IPS-18a (cell line): ENCODE measurements around the gene RGPD3.
"Not testable (repeated sequence)": the region's sequence is repeated elsewhere in the genome, so short reads cannot be mapped to it uniquely, and the experiment has no call there.

ENCODE experiments used
- H3K27ac ChIP-seq: one replicate; pipeline ENCODE4 v1.5.1; 2013; ENCODE audit warnings: low read length
- H3K27me3 ChIP-seq: one replicate; pipeline ENCODE4 v1.6.1; 2013; ENCODE audit warnings: mild to moderate bottlenecking, low read length; ENCODE audit not compliant: control insufficient read depth, insufficient read depth
- H3K36me3 ChIP-seq: one replicate; pipeline ENCODE4 v1.6.1; 2013; ENCODE audit warnings: low read depth, low read length; ENCODE audit not compliant: control insufficient read depth
- H3K4me1 ChIP-seq: one replicate; pipeline ENCODE4 v1.6.1; 2013; ENCODE audit warnings: low read depth, low read length; ENCODE audit not compliant: control insufficient read depth
- H3K4me3 ChIP-seq: one replicate; pipeline ENCODE4 v1.5.1; 2013; ENCODE audit warnings: low read length
- H3K9ac ChIP-seq: one replicate; pipeline ENCODE4 v1.6.1; 2013; ENCODE audit warnings: mild to moderate bottlenecking, low read length, moderate library complexity
- H3K9me3 ChIP-seq: one replicate; pipeline ENCODE4 v1.6.1; 2013; ENCODE audit warnings: low read depth, low read length; ENCODE audit not compliant: control insufficient read depth

RGPD3 gene

DNA sequence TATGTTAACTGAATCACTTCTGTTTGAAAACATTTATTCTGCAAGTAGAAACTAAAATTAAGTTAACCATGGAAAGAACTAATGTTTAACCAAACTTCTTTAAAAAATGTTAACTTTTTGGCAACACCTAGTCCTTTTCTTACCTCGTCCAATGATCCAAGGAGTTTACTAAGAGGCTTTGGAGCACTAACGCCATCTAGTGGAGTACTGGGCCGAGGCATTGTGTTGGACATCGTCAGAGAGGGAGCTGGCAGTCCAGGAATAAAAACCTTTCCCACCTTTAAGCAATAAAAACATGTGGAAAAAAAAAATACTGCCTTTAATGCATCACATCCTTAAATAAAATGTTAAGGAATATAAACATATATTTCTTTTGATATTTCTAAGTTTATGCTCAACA, 2.4 kb upstream of the RGPD3 start:
- H3K27ac ChIP-seq, H3K27me3 ChIP-seq, H3K9me3 ChIP-seq, H3K4me1 ChIP-seq, H3K4me3 ChIP-seq, H3K36me3 ChIP-seq, H3K9ac ChIP-seq: not testable (repeated sequence)

DNA sequence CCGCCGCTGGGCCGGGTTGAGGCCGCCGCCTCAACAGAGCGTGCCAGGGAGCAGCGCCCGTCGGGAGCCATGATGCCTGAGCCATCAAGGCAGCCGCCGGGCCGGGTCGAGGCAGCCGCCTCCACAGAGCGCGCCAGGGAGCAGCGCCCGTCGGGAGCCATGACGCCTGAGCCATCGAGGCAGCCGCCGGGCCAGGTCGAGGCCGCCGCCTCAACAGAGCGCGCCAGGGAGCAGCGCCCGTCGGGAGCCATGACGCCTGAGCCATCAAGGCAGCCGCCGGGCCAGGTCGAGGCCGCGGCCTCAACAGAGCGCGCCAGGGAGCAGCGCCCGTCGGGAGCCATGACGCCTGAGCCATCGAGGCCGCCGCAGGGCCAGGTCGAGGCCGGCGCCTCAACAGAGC, 697 bp downstream of the RGPD3 start:
- H3K9me3 ChIP-seq, H3K4me3 ChIP-seq, H3K27ac ChIP-seq, H3K9ac ChIP-seq, H3K36me3 ChIP-seq, H3K4me1 ChIP-seq, H3K27me3 ChIP-seq: not testable (repeated sequence)

GRCh38 chr2:106461882-106462281, 6.3 kb downstream of the RGPD3 start:
- H3K4me1 ChIP-seq, H3K27ac ChIP-seq, H3K9me3 ChIP-seq, H3K9ac ChIP-seq, H3K4me3 ChIP-seq, H3K36me3 ChIP-seq, H3K27me3 ChIP-seq: not testable (repeated sequence)

- H3K4me3 ChIP-seq, H3K27me3 ChIP-seq, H3K4me1 ChIP-seq, H3K27ac ChIP-seq, H3K9ac ChIP-seq, H3K9me3 ChIP-seq, H3K36me3 ChIP-seq: not testable (repeated sequence)
These were observed 77.5 kb downstream of the RGPD3 start for GRCh38 chr2:106390680-106391079.

DNA sequence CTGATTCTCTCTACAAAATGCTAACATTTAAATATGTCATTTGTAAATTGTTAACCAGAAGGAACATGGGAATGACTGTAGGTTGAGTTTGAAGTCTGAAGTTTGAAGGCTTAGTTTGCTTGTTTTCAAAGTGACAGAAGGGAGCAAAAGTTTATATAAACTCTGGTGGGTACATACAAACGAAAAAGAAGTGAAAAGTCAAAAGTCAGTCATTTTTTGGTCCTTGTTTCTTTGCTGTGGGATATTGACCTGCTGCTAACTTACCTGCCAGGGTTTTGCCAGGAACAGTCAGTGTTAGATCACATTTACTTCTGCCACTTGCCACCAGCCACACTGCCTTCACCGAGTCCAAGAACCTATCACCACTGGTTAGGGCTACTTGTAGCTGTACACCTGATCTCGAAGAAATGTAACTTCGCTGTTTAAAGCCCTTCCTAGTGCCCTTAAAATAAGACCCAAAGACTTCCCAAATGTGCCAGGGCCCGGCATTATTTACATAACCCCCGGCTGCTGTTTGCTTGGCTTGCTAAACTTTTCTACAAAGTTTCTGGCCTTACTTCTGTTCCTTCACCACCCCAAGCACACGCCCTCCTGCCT, 79.3 kb downstream of the RGPD3 start:
- not testable (repeated sequence) for H3K27ac ChIP-seq, H3K9ac ChIP-seq, H3K4me1 ChIP-seq

DNA sequence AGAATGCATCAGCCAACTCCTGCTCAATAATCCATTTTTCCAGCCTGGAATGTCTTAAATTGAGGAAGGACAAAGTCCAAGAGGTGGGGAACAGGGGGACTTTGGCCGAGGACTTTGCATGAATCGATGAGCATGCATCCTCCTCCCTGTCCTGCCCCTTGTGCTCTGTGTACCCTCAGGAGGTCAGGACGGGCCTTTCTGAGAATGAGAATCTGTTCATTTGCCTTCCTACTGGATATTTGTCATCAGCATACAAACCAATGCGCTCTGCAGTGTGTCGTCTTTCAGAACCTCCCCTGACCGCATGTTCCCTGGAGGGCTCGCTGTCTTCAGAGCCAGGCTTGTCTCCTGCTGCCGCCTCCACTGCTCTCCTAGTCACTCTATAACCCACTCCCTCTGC, 83.7 kb downstream of the RGPD3 start:
- H3K27me3 ChIP-seq: not testable (repeated sequence)

More for the DNA sequence above, 79.3 kb downstream of the RGPD3 start:
- H3K4me3 ChIP-seq, H3K36me3 ChIP-seq, H3K27me3 ChIP-seq, H3K9me3 ChIP-seq: not testable (repeated sequence)

GRCh38 chr2:106381867-106382266, 86.3 kb downstream of the RGPD3 start:
- H3K9ac ChIP-seq, H3K27me3 ChIP-seq, H3K4me1 ChIP-seq, H3K9me3 ChIP-seq, H3K27ac ChIP-seq, H3K36me3 ChIP-seq, H3K4me3 ChIP-seq: not testable (repeated sequence)

More for the DNA sequence above, 83.7 kb downstream of the RGPD3 start:
- not testable (repeated sequence) for H3K4me3 ChIP-seq, H3K4me1 ChIP-seq, H3K9me3 ChIP-seq, H3K9ac ChIP-seq, H3K27ac ChIP-seq, H3K36me3 ChIP-seq

- not testable (repeated sequence) for H3K9ac ChIP-seq, H3K27me3 ChIP-seq, H3K9me3 ChIP-seq, H3K27ac ChIP-seq, H3K36me3 ChIP-seq, H3K4me3 ChIP-seq, H3K4me1 ChIP-seq
These were observed 88.6 kb downstream of the RGPD3 start for GRCh38 chr2:106379567-106379966.

GRCh38 chr2:106369182-106369581, 99.0 kb downstream of the RGPD3 start:
- H3K9ac ChIP-seq, H3K27ac ChIP-seq, H3K4me1 ChIP-seq, H3K36me3 ChIP-seq, H3K4me3 ChIP-seq, H3K9me3 ChIP-seq, H3K27me3 ChIP-seq: not testable (repeated sequence)

- no peaks in the 10 kb centered on the region for H3K9me3 ChIP-seq
These were observed 101.9 kb downstream of the RGPD3 start for GRCh38 chr2:106366204-106366885.

GRCh38 chr2:106363791-106364190, 104.4 kb downstream of the RGPD3 start:
- Histone ChIP-seq H3K36me3 (no peaks in the 10 kb centered on the region), H3K9me3 (no peaks in the 10 kb centered on the region), H3K27me3 (no peaks in the 10 kb centered on the region), H3K27ac (no peak overlapping the region), H3K4me1 (no peaks in the 10 kb centered on the region), H3K4me3 (no peak overlapping the region), H3K9ac (no peak overlapping the region)

More at GRCh38 chr2:106366204-106366885, 101.9 kb downstream of the RGPD3 start:
- H3K27me3 ChIP-seq: no peaks in the 10 kb centered on the region
- H3K27ac ChIP-seq: no peak overlapping the region
- H3K9ac ChIP-seq: no peak overlapping the region
- no peaks in the 10 kb centered on the region for H3K4me1 ChIP-seq
- no peaks in the 10 kb centered on the region for H3K36me3 ChIP-seq
- H3K4me3 ChIP-seq: no peak overlapping the region

DNA sequence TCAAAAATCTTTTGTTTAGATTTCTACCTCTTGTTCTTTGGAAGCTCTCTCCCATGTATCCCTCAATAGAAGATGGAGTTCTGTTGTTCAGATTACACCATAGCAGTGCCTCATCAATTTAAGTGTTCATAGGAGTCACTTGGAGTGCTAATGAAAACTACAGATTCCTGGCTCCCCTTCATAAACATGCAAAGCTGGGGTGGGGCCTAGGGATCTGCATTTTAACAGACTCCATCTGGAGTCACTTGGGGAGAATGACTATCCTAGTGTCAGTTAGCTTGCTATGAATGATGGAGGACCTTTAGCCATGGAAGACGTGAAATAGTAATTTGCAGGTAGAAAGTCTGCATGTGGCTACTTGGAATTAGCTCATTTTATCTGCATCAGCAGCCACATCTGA, 105.4 kb downstream of the RGPD3 start:
- Histone ChIP-seq H3K4me3 (no peak overlapping the region), H3K4me1 (no peaks in the 10 kb centered on the region), H3K9me3 (no peaks in the 10 kb centered on the region), H3K36me3 (no peaks in the 10 kb centered on the region), H3K9ac (no peak overlapping the region), H3K27ac (no peak overlapping the region), H3K27me3 (no peaks in the 10 kb centered on the region)
